ENCODE data around the gene CCDC70.
"Not testable (repeated sequence)": the region's sequence is repeated elsewhere in the genome, so short reads cannot be mapped to it uniquely, and the experiment has no call there.

The CCDC70 gene

DNA sequence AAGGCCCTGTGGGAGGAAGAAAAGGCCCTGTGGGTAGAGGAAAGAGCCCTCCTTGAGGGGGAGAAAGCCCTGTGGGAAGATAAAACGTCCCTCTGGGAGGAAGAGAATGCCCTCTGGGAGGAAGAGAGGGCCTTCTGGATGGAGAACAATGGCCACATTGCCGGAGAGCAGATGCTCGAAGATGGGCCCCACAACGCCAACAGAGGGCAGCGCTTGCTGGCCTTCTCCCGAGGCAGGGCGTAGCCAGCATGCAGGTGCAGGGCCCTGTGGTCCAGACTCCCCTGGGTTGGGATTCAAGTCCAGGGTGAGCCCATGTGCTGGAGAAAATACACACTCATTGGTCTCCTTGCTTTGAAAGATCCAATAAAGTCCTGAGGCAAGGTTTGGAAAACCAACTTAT is 4.1 kb downstream of the CCDC70 start:
- no peak for DNase-seq

DNA sequence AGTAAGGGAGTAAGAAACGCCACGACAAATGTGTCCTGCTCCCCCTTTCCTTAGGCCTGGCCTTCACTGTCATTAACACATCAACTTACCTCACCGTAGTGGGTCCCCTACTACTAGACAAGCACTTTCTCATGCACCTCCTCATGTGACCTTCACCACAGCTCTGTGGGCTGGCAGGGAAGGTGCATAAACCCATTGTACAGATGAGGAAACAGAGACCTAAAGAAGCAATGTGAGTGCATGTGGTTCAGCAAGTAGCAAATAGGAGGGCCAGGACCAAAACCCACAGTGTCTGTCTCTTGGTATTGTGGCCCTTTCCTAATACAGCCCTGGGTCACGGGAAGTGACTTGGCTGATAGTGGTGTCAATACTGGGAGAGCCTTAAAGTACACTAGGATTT is 5.3 kb downstream of the CCDC70 start:
- no peak for DNase-seq

DNA sequence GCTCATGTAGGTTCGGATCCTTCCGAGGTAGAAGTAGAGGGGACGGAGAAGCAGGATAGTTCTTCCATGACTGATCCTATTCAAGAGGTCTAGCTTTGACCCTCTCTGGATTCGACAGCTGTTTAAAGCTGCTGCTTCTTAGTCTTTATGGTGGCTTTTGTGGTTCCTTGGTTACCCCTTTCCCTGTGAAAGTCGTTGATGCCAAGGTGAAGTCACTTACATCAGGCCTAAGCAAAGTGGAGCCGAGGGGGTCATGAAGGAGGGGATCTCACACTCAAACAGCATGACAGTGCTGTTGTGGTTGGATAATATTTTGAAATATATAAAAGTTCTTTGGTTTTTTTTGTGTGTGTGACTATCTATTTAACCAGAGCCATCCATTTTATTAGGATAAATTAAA is 8.1 kb downstream of the CCDC70 start:
- DNase-seq, result no peak

- DNase-seq, result no peak
These were observed 8.8 kb downstream of the CCDC70 start for GRCh38 chr13:51870616-51871015.

- no peak for DNase-seq
These were observed 11.5 kb downstream of the CCDC70 start for GRCh38 chr13:51873117-51873798.

DNA sequence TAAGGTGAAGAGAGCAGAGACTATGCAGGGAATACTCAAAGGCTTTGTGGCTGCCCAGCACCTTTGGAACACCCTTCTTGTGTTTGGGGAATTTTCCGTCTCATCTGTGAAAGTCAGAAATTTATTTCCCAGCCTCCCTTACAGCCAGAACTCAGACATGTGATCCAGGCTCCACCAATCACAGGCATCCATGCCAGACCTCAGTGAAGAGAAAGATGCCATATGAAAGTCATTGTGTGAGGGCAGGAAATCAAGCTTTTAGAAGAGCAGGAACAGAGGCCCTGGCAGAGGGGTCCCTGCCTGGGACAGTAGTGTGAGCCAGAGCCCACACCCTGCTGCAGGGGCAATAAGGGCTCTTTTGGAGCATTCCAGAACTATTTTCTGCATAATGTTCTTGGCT is 12.1 kb downstream of the CCDC70 start:
- DNase-seq, result no peak

DNA sequence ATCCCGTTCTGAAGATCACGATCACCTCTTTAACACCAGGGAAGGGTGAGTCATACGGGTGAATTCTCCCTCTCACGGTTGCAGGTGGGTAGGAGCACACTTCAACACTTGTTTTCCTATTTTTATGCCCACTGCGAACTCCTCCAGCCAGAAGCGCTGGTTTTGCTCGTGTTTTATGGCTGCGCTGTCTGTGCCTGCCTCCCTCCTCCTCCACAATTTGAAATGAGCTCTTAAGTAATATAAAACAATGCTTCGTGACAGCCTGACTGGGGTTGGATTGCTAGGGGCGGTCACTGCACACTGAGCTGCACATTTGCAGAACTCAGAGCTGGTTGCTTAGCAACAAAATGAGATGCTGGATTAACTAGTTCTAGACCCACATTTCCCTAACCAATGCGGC is 12.9 kb downstream of the CCDC70 start:
- DNase-seq, result no peak

GRCh38 chr13:51879133-51879532 is 17.4 kb downstream of the CCDC70 start:
- DNase-seq, result no peak

DNA sequence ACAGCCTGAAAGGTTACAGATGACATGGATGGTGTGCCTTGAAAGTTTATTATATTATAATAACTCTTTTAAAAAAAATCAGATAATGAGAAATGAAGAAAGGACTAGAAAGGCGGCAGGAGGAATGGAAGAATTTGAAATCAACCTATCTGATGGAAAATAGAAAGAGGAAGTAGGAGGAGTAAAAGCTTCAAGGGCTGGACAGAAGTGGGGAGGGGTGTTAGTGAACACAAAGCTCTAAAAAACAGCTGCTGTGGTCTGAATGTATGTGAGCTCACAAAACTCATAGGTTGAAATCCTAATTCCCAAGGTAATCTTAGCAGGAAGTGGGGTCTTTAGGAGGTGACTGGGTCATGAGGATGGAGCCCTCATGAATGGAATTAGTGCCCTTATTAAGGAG is 19.5 kb downstream of the CCDC70 start:
- DNase-seq, result no peak

DNA sequence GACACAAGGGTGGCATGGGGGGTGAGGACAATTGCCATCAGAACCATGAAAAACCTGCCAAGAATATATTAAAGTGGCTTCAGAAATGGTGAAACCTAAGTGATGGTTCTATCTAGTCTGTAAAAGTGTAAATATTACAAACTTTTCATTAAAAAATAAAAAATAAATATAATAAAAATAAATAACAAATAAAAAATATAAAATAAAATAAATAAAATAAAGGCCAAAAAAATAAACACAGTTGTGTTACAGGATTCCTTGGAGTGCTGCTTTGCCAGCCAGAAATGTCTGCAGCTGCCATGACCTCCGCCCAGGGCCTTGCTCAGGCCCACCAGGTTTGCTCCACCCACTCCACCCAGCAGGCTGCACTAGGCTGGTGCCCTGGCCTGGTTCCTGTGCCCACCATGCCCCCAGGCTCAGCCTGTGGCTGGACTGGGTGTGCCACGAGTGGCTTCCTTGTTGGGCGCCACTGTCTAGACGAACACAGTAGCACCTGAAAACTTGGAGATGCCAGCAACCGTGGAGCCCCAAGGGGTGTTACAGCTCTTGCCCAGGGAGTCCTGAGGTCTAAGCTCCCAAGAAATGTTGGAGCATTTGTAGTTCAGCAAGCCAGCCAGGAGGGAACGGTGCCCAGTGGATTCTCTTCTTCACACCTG is 20.9 kb downstream of the CCDC70 start:
- DNase-seq, result no peak

DNA sequence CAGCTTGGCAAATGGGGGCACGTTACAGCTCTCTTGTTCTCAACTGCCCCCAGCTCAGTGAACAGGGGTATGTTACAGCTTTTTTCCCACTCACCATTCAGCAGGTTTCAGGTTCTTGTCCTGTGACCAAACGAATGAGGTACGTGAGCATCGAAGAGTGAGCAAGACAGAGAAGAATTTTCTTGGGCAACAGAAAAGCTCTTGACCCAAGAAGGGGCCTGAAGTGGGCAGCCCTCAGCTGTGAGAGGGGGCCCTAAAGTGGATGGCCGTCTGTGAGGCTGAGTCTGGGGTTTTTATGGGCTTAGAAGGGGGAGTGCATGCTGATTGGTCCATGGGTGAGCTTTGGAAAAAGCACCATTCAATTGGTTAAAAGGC is 21.4 kb downstream of the CCDC70 start:
- no peak for DNase-seq

DNA sequence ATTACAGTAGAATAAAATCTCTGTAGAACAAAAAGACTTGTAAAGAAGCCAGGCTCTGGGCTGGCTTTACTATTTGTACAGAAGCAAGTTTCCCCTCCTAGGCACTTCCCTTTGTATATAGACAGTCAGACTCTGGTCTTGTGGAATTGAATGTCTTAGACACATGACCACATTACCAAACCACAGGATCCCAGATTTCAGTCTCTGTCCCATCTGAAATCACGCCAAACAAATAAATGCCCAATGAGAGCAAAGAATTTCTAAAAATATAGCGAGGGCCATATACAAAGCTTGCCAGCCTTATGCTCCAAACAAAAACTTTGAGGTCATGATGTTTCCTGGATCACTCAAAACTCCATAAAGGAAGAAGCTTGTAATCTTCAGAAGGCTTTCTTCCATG is 23.9 kb downstream of the CCDC70 start:
- no peak for DNase-seq

DNA sequence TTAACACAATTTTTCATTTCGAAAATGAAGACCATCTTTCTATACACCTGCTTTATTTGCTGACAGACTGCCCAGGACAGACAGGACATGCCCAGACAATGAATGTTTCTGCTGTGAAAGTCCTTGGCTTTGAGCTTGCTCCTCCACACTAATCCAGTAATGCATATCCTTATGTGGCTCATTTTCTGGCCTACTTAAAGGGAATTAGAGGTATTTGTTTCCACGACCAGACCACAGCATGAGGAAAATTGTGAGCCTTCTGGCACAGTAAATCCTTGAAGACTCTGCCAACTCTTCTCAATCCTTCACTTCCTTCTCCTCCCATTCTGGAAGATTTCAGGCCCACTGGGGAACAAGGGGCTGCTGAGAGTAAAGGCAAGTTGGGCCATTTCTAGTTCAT is 25.7 kb downstream of the CCDC70 start:
- no peak for DNase-seq

GRCh38 chr13:51892657-51893056 is 30.9 kb downstream of the CCDC70 start:
- no peak for DNase-seq

DNA sequence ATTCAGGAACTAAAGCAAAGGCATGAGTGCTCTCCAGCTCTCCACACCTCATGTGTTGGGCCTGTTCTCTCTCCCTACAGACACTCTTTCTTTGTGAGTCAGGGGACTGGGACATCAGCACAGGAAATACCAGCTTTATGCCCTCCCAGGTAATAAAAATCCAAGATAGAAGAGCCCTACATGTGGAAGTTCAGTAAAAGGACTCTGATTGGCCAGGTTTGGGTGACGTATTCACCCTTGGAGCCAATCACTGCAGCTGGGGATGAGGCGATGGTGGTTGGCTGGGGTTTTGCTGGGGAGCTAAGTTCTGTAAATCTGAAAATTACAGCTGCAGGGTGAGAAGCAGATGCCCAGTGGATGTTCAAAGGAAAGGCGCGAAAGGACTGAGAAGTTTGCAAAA is 32.5 kb downstream of the CCDC70 start:
- DNase-seq, result no peak

- no peak for DNase-seq
These were observed 34.4 kb downstream of the CCDC70 start for GRCh38 chr13:51895906-51896888.

- no peak for DNase-seq
These were observed 38.7 kb downstream of the CCDC70 start for GRCh38 chr13:51900471-51900870.

DNA sequence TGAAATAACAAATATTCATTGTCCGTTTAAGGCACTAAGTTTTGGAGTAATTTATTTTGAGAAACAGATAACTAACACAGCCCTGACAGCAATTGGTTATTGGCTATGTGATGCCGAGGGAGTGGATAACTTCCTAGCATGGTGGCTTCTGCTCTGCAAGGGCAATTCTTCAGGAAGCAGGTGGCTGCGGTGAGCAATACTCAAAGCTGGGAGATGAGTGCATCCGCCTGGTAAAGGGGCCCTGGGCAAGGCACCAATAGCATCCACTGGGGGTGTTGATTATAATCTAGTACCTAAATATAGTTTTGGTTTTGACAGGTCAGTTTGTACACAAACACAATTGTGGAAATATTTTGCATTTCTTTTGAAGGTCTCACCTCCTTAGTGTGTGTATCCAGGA is 41.0 kb downstream of the CCDC70 start:
- no peak for DNase-seq

DNA sequence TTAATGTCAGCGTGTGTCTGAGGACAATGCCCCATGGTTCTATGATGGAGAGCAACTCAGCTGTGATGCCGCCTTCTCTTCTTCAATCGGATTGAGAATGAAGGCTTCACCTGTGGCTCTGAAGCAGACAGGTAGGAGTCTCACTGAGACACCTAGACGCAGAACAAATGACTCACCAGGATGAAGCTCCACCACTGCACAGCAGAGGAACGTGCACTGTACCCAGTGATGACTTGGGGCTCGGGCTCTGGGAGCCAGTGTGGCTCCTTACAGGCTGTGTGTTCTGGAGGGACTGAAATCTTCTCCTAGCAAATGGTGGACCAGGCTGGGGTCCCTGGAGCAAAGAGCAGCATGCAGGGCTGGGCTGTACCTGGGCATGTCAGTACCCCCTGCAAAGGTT is 44.0 kb downstream of the CCDC70 start:
- DNase-seq, result no peak

DNA sequence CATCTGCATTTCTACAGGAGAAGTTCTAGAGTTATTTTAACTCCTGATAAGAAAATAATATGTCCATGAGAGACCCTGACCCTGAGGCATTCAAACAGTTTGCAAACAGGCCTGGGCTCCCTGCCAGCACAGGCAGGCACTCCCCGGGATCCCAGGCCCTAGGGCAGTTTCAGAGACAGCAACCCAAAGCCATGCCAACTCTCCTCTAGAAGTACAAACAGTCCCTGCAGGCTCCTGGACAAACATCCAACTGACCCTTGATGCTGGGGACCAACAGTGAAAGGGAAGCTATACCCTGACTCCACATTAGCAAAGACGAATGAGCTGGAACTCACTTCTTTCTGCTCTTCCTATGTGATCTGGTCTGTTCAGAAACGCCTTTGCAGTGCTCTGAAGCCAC is 44.8 kb downstream of the CCDC70 start:
- no peak for DNase-seq

GRCh38 chr13:51907040-51907732 is 45.4 kb downstream of the CCDC70 start:
- DNase-seq, result no peak

DNA sequence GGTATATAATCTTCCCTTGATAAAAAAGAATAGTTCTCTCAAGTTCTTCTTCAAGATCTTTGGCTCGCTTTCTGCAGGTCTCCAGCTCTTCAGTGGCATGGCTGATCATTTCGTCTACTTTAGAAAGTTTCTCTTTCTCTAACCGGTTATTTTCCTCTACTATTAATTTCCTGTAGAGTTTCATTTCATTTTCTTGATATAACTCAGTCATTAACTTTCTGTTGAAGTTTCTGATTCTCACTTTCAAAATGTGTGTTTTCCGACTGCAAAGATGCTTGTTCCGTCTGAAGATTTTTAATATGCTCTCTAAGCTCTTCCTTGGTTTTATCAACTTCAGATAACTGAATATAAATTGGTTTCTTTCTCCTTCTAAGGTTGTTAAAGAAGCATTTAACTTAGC is 47.5 kb downstream of the CCDC70 start:
- not testable (repeated sequence) for DNase-seq

GRCh38 chr13:51910508-51910907 is 48.7 kb downstream of the CCDC70 start:
- no peak for DNase-seq

Measured in NCI-H446 treated with DMSO at 0.1 percent for 48 hours (cell line).